Loucy (cell line): ENCODE data around the gene GPC1.

Experiments
- H2AFZ ChIP-seq: fragments of 200-600 bp; sonication (generic); 2 replicates; pipeline ENCODE4 v1.6.0; 2016; ENCODE audit warnings: antibody characterized with exemption, mild to moderate bottlenecking, low read length, moderate library complexity
- H3F3A ChIP-seq: fragments of 200-600 bp; 2 replicates; pipeline ENCODE4 v1.6.0; 2016; ENCODE audit warnings: antibody characterized with exemption, low read depth, mild to moderate bottlenecking
- H3K27me3 ChIP-seq: fragments of 200-600 bp; sonication (generic); 2 replicates; pipeline ENCODE4 v1.6.1; 2014; ENCODE audit warnings: low read length, mild to moderate bottlenecking; ENCODE audit not compliant: insufficient read depth, poor library complexity, severe bottlenecking
- H3K36me3 ChIP-seq: fragments of 200-600 bp; sonication (generic); 2 replicates; pipeline ENCODE4 v1.6.1; 2016; ENCODE audit warnings: low read length; ENCODE audit not compliant: insufficient read depth
- H3K4me1 ChIP-seq: fragments of 200-600 bp; sonication (generic); 2 replicates; pipeline ENCODE4 v1.5.1; 2014; ENCODE audit warnings: low read length, mild to moderate bottlenecking; ENCODE audit not compliant: insufficient read depth, poor library complexity, severe bottlenecking
- H3K4me2 ChIP-seq: fragments of 200-600 bp; sonication (generic); 2 replicates; pipeline ENCODE4 v1.6.0; 2014; ENCODE audit warnings: antibody characterized with exemption, low read length, low read depth, mild to moderate bottlenecking; ENCODE audit not compliant: poor library complexity, severe bottlenecking
- H3K4me3 ChIP-seq: fragments of 200-600 bp; sonication (generic); 2 replicates; pipeline ENCODE4 v1.5.1; 2014; ENCODE audit warnings: low read length, mild to moderate bottlenecking, mixed read lengths; ENCODE audit not compliant: poor library complexity, severe bottlenecking
- H3K79me2 ChIP-seq: fragments of 200-600 bp; sonication (generic); 2 replicates; pipeline ENCODE4 v1.6.1; 2014; ENCODE audit warnings: low read length; ENCODE audit not compliant: insufficient read depth
- H3K9ac ChIP-seq: fragments of 200-600 bp; sonication (generic); 2 replicates; pipeline ENCODE4 v1.6.0; 2014; ENCODE audit warnings: mild to moderate bottlenecking, low read depth, low read length, moderate library complexity; ENCODE audit not compliant: poor library complexity, severe bottlenecking
- H3K9me2 ChIP-seq: fragments of 200-600 bp; sonication (generic); replicated peaks from 2 replicates; pipeline ENCODE4 v1.6.1; 2016; ENCODE audit warnings: low read depth, low read length, mixed read lengths
- H3K9me3 ChIP-seq: fragments of 200-600 bp; sonication (generic); 2 replicates; pipeline ENCODE4 v1.6.1; 2014; ENCODE audit warnings: mild to moderate bottlenecking, antibody characterized with exemption, low read length, low read depth; ENCODE audit not compliant: insufficient read depth
- H4K20me1 ChIP-seq: fragments of 200-600 bp; sonication (generic); 2 replicates; pipeline ENCODE4 v1.6.0; 2014; ENCODE audit warnings: antibody characterized with exemption, low read length, mild to moderate bottlenecking; ENCODE audit not compliant: insufficient read depth, poor library complexity, severe bottlenecking
- CTCF ChIP-seq: fragments of 200-600 bp; sonication (generic); conservative IDR thresholded peaks from 2 replicates; pipeline ENCODE4 v1.5.1; 2014; ENCODE audit warnings: mild to moderate bottlenecking, antibody characterized with exemption, low read length
- EZH2phosphoT487 ChIP-seq: fragments of 200-600 bp; IDR thresholded peaks from 2 replicates; pipeline ENCODE4 v1.6.1; 2018; ENCODE audit warnings: antibody characterized with exemption, mild to moderate bottlenecking, moderate library complexity, borderline replicate concordance

GPC1 gene

GRCh38 chr2:240401308-240401707, 34.2 kb upstream of the GPC1 start:
- no peak overlapping the region for H3K9ac ChIP-seq
- H2AFZ ChIP-seq = no peak overlapping the region
- no peaks in the 10 kb centered on the region for H3K4me1 ChIP-seq
- no peaks in the 10 kb centered on the region for H4K20me1 ChIP-seq
- no peaks in the 10 kb centered on the region for H3K36me3 ChIP-seq
- TF ChIP-seq EZH2phosphoT487 (no peak), CTCF (no peak)
- H3K79me2 ChIP-seq = no peaks in the 10 kb centered on the region
- H3K4me2 ChIP-seq = no peak overlapping the region
- no peak overlapping the region for H3K4me3 ChIP-seq
- no peaks in the 10 kb centered on the region for H3F3A ChIP-seq
- no peaks in the 10 kb centered on the region for H3K9me3 ChIP-seq
- no peaks in the 10 kb centered on the region for H3K9me2 ChIP-seq
- H3K27me3 ChIP-seq = no peaks in the 10 kb centered on the region

DNA sequence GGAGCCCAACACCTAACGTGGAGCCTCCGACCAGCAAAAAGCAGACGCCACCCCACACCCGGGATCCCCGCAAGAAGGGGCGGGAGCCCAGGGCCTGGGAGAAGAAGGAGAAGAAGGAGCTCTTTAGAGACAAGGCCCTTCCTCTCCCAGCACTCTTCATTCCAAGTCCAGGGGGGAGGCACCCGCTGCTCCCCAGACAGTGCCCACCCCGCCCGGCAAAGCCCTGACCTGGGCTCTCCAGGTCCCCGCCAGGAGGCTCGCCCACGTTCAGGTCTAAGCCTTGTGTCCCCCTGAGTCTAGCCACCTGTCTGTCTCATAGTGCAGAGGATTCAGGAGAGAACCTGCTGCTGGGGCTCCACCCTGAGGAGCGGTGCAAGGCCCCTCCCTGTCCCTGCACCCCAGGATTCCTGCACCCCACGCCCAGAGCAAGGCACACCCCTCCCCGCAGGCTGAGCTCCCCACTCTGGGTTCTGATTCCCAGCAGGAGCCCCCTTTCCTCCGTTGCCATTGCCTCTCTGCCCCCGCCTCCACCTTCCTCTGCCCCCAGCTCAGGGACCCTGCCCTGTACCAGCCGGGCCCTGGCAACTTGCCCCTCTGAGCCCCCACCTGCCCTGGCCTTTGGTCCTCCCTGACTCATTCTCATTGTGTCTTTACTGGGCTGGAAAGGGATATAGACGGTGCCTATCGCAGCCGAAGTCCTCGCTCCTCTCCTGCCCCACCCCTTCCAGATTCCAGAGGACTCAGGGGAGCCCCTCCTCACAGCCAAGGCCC, 33.5 kb upstream of the GPC1 start:
- H3K4me1 ChIP-seq = no peaks in the 10 kb centered on the region
- no peak overlapping the region for H2AFZ ChIP-seq
- no peaks in the 10 kb centered on the region for H4K20me1 ChIP-seq
- no peaks in the 10 kb centered on the region for H3F3A ChIP-seq
- H3K9me2 ChIP-seq = no peaks in the 10 kb centered on the region
- no peak overlapping the region for H3K4me3 ChIP-seq
- no peaks in the 10 kb centered on the region for H3K79me2 ChIP-seq
- TF ChIP-seq EZH2phosphoT487 = no peak
- no peak for TF ChIP-seq CTCF
- no peaks in the 10 kb centered on the region for H3K27me3 ChIP-seq
- no peaks in the 10 kb centered on the region for H3K36me3 ChIP-seq
- no peaks in the 10 kb centered on the region for H3K9me3 ChIP-seq
- no peak overlapping the region for H3K4me2 ChIP-seq
- no peak overlapping the region for H3K9ac ChIP-seq

DNA sequence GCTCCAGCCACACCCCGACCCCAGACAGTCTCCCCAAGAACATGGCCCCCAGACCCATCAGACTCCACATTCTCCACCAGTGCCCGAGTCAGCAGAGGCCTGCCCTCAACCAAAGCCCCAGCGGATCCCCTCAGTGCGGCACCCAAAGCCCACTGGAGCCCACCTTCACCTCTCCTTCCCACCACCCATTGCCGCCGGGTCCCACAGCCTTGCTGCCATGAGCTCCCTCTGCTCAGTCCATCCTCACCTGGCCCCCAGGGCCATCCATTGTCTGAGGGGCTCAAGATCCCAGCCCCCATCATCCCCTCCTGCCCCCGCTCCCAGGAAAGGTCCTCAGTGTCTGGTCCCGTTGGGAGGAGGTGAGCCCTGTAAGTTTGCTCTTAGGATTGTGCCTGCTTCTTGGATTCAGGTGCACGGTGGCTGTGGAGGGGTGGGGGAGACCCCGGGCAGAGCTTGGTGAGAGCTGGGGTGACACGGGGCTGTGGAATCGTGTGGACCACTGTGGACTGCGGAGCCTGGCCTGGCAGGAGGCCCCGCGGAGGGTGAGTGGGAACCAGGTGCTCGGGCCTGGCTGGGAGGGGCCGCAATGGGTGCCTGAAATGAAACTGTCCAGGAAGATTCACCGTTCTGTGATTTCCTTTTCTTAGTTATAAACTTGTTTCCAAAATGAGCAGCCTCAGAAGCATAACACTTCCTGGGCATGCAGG, 32.7 kb upstream of the GPC1 start:
- TF ChIP-seq CTCF (no peak), EZH2phosphoT487 (no peak)
- no peak overlapping the region for H3K4me2 ChIP-seq
- H3K4me1 ChIP-seq = no peaks in the 10 kb centered on the region
- no peaks in the 10 kb centered on the region for H3K9me3 ChIP-seq
- no peaks in the 10 kb centered on the region for H3K36me3 ChIP-seq
- H4K20me1 ChIP-seq = no peaks in the 10 kb centered on the region
- no peaks in the 10 kb centered on the region for H3F3A ChIP-seq
- no peaks in the 10 kb centered on the region for H3K9me2 ChIP-seq
- no peak overlapping the region for H3K4me3 ChIP-seq
- no peak overlapping the region for H3K9ac ChIP-seq
- no peaks in the 10 kb centered on the region for H3K79me2 ChIP-seq
- H3K27me3 ChIP-seq = no peaks in the 10 kb centered on the region
- no peak overlapping the region for H2AFZ ChIP-seq
